Activated CD4-positive, alpha-beta memory T cell treated with anti-CD3 and anti-CD28 coated beads for 36 hours (primary cell): ENCODE results near the gene C6orf15. TPM values are rescaled to one million over a fixed set of nuclear protein-coding genes. Genes with fewer than 3 reads are reported as not detected.
A peak's percentile ranks its signal among the peaks of the same experiment; 100 is the strongest.

Experiments used
- CTCF ChIA-PET: fragments of 350-600 bp; sonication (Branson Sonifier 250); formaldehyde crosslinking; loops from one replicate; lab custom pipeline; 2021; ENCODE audit warnings: antibody characterized with exemption, inconsistent platforms; lab: Charles Lee
- POLR2A ChIA-PET: fragments of 350-600 bp; sonication (Branson Sonifier 250); formaldehyde crosslinking; loops from one replicate; lab custom pipeline; 2021; ENCODE audit warnings: antibody characterized with exemption; lab: Charles Lee
- DNase-seq: peaks from one replicate; pipeline ENCODE4 v3.0.0-alpha.2; 2020
- H3K27ac Mint-ChIP-seq: one replicate; pipeline ENCODE4 v1.8.0; 2021; ENCODE audit warnings: mixed read lengths
- H3K27me3 Mint-ChIP-seq: one replicate; pipeline ENCODE4 v1.8.0; 2021; ENCODE audit warnings: mixed read lengths
- H3K36me3 Mint-ChIP-seq: one replicate; pipeline ENCODE4 v1.8.0; 2021; ENCODE audit warnings: mixed read lengths
- H3K4me1 Mint-ChIP-seq: one replicate; pipeline ENCODE4 v1.8.0; 2021; ENCODE audit warnings: low read depth, mixed read lengths
- H3K4me3 Mint-ChIP-seq: one replicate; pipeline ENCODE4 v1.8.0; 2021; ENCODE audit warnings: mild to moderate bottlenecking, mixed read lengths
- H3K9me3 Mint-ChIP-seq: one replicate; pipeline ENCODE4 v1.8.0; 2021; ENCODE audit warnings: mixed read lengths
- intact Hi-C: fragments of 100-400 bp; cut with micrococcal nuclease; formaldehyde crosslinking; loops from one replicate; pipeline ENCODE4 v1.15.1; 2023
- total RNA-seq, 2 experiments: library from RNA; stranded (reverse); gene quantifications; one replicate each; pipeline ENCODE4 v1.2.3, GENCODE V29; 2021

Gene C6orf15
- total RNA-seq = not detected

DNA sequence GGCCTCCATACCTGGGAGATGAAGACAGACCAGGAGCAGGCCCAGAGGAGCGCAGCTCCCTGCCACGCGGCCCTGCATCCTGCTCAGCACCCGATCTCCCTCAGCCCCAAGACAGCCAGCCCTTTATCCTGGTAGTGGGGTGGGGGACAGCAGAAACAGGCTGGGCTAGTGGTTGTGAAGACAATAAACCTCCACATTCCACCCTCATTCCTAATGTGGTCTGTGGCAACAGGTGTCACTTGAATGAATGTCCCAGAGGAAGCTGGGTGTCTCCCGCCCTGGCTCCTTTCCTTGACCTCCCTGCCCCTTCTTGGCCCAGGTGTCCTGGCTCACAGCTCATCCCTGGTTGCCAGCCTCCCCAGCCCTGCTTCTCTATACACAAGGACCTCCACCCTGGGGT, at the start of gene C6orf15:
Gene C6orf15, minus strand, starts transcription at position 98 of the 400 bp plus-strand sequence. Its CDS starts 20 bp downstream, at position 78.
- CTCF ChIA-PET = interaction anchor here (0.9 to 2.0 kb wide), 2 partner anchors 14 to 25 kb away, joined by 4 to 10 read pairs; no protein-coding TSS in a partner anchor
- intact Hi-C loops = no loop called here
- no peak for DNase-seq
- Mint-ChIP-seq H3K4me1 (peaks cover 2% of the 10 kb centered on the region), H3K27me3 (peaks cover 7% of the 10 kb centered on the region), H3K36me3 (no peaks in the 10 kb centered on the region), H3K9me3 (no peaks in the 10 kb centered on the region), H3K4me3 (no peak within 1 kb of the TSS), H3K27ac (no peak within 1 kb of the TSS)
- POLR2A ChIA-PET = no interaction called here

DNA sequence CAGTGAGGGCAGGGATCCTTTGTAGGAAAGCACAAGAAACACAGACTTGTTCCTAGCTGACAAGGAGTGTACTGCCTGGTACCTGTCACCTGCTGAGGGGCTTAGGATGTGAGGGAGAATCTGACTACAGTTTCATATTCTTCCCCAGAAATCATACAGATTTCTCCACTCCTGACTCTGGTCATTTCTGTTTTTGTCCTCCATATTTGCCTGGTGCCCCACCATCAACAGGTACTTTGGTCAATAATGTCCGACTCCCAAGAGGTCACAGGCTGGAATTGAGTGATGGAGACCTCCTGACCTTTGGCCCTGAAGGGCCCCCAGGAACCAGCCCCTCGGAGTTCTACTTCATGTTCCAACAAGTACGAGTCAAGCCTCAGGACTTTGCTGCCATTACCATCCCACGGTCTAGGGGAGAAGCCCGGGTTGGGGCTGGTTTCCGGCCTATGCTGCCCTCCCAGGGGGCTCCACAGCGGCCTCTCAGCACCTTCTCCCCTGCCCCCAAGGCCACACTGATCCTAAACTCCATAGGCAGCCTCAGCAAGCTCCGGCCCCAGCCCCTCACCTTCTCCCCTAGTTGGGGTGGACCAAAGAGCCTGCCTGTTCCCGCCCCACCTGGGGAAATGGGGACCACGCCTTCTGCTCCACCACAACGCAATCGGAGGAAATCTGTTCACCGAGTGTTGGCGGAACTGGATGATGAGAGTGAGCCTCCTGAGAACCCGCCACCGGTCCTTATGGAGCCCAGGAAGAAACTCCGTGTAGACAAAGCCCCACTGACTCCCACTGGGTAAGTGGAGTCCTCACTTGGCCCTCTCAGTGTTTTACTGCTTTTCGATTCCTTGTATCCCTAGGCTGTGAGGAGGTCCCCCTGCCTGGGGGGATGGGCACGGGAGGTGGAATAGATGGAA, 49.1 kb upstream of the C6orf15 start:
- ChIA-PET CTCF (interaction anchor here (0.7 kb wide), 1 partner anchor 81 kb away, joined by 3 read pairs; no protein-coding TSS in a partner anchor), POLR2A (no interaction called here)
- Mint-ChIP-seq H3K27ac (no peak overlapping the region), H3K4me1 (peaks cover 50% of the 10 kb centered on the region), H3K4me3 (no peak overlapping the region), H3K9me3 (no peaks in the 10 kb centered on the region), H3K27me3 (peaks cover 2% of the 10 kb centered on the region), H3K36me3 (peaks cover 46% of the 10 kb centered on the region)
- no peak for DNase-seq
- intact Hi-C loops = no loop called here

DNA sequence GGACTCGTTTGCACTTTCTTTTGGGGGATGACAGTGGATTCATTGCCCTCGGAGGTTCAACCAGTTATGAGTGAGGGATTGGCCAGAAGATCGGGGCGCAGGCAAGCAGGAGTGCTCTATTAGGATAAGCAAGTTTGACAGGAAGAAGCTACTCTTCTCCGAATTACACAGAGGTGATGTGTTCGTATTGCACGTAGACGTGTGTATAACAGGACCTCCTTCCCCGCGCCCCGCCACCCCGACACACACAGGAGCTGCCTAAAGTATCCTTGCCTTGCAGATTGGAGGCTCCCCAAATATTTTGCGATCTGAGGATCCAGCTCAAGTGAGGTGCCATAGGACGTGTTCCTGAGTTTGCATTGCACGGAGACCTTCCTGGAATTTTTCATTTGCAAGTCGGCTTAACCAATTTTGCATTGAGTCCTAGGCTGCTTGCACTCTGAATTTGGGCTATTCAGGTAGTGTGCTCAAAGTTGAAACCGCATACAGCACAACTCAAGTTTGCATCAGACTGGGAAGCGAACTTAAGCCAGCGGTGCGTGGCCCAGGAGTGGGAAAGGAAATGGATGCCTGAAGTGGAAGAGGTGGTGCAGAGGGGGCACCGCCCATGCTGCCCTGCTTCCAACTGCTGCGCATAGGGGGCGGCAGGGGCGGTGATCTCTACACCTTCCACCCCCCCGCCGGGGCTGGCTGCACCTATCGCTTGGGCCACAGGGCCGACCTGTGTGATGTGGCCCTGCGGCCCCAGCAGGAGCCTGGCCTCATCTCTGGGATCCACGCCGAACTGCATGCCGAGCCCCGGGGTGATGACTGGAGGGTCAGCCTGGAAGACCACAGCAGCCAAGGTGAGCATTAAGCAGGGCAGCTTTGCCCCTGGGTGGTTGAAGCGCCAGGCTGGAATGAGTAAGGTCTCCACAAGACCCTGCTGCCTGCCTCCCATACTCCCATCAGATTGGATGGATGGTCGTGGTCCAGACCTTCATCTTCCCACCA, 46.8 kb upstream of the C6orf15 start:
- CTCF ChIA-PET = interaction anchor here (0.9 to 1.7 kb wide), 8 partner anchors 9 to 207 kb away, joined by 3 to 10 read pairs (median 6); no protein-coding TSS in a partner anchor
- peaks cover 37% of the 10 kb centered on the region for H3K4me1 Mint-ChIP-seq

DNA sequence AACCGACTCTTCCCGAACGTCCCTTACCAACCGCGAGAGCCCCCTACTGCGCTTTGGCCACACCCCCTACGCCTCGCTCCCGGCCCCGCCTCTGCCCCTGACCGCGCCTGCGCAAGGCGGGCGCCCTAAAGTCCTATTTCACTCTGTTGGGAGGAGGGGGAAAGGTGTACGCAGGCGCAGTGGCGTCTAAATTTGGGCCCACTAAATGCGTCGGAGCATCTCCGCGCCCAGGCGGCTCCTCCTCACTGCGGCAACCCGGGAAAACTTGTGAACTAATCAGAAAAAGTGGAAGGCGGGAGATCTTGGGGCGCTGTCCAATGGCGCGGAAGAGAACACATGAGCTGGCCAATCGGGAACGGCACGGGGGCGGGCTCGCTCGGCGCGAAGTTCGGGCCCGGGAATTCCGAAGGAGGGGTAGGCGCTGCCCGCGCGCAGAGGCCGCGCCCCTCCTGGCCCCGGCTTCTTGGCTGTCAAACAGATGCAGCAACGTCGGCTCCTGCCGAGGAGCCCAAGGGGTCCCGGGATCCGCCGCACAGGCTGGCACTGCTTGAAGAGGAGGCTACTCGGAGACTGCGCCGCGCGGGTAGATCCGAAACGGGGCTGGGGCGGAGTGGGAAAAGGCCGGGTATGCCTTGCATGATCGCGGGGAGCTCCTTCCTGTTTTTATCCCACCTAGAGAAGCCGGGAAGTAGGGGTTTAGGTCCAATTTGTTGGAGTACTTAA, 45.9 kb upstream of the C6orf15 start, which contains the start of gene TCF19:
Gene TCF19, plus strand, starts transcription at position 450 of the 723 bp plus-strand sequence. CDS start 881 bp downstream, outside the sequence.
- Mint-ChIP-seq H3K27me3 (peaks cover 2% of the 10 kb centered on the region), H3K36me3 (peaks cover 59% of the 10 kb centered on the region), H3K4me3 (peak within 1 kb of the TSS; percentile 92), H3K27ac (peak within 1 kb of the TSS; percentile 73), H3K4me1 (peaks cover 29% of the 10 kb centered on the region), H3K9me3 (no peaks in the 10 kb centered on the region)
- ChIA-PET CTCF (interaction anchor here (0.5 to 1.7 kb wide), 8 partner anchors 9 to 208 kb away, joined by 3 to 10 read pairs (median 5); partner anchors contain the start of gene PSORS1C2), POLR2A (interaction anchor here (0.9 to 1.6 kb wide), 4 partner anchors 10 to 244 kb away, joined by 3 to 5 read pairs (median 4); partner anchors contain the start of genes PSORS1C2 and VARS2)
- intact Hi-C loops = loop anchor here (1.0 to 2.0 kb wide), 3 partner anchors 22 to 114 kb away; partner anchors contain the start of gene HLA-C
- DNase-seq = peak; percentile 100

More for the DNA sequence above, 46.8 kb upstream of the C6orf15 start:
- H3K4me3 Mint-ChIP-seq = peak overlapping the region; percentile 92
- peaks cover 62% of the 10 kb centered on the region for H3K36me3 Mint-ChIP-seq
- H3K27me3 Mint-ChIP-seq = peaks cover 2% of the 10 kb centered on the region
- POLR2A ChIA-PET = interaction anchor here (0.9 to 1.6 kb wide), 4 partner anchors 11 to 245 kb away, joined by 3 to 5 read pairs (median 4); partner anchors contain the start of genes PSORS1C2 and VARS2
- no peaks in the 10 kb centered on the region for H3K9me3 Mint-ChIP-seq
- DNase-seq = peak; percentile 49
- intact Hi-C loops = loop anchor here (1.0 to 2.0 kb wide), 3 partner anchors 22 to 113 kb away; partner anchors contain the start of gene HLA-C
- peak overlapping the region; percentile 73 for H3K27ac Mint-ChIP-seq

DNA sequence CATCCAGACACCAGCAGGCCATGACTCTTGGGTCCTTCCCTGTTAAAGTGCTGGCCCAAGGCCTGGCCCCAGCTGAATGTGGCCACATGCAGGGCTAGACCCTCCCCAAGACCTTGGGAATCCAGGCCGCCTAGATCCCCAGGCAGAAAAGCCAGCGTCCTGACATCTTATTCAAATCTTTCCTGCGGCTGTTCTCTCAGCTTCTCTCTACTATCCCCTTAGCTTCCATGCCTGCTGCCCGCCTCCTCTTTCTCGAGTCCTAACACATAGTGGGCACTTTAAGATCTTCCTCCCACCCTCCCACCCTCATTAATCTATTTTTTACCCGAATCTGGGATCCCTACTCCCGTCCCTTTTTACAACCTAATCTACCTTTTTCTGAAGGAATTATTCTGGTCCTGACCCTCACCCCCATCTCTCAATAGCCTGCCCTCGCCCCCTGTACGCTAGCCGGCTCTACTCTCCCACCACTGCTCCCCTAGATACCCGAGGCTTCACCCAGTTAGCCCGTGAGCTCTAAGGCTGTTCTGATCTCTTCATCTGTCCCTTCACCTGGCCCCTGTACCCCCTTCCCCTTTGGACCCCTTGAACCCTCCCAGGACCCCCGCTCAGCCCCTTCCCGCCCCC, 45.3 kb upstream of the C6orf15 start, which contains the start of gene CCHCR1:
Gene CCHCR1, minus strand, starts transcription at position 290 of the 627 bp plus-strand sequence. Its CDS starts 202 bp downstream, at position 88.
- Mint-ChIP-seq H3K27ac (peak within 1 kb of the TSS; percentile 73), H3K36me3 (peaks cover 56% of the 10 kb centered on the region), H3K4me3 (peak within 1 kb of the TSS; percentile 92), H3K9me3 (no peaks in the 10 kb centered on the region), H3K4me1 (peaks cover 24% of the 10 kb centered on the region), H3K27me3 (peaks cover 2% of the 10 kb centered on the region)
- CTCF ChIA-PET = interaction anchor here (0.5 to 2.4 kb wide), 6 partner anchors 19 to 209 kb away, joined by 3 to 10 read pairs (median 6); partner anchors contain the start of gene PSORS1C2
- intact Hi-C loops = loop anchor here (1.0 to 2.0 kb wide), 3 partner anchors 21 to 115 kb away; partner anchors contain the start of gene HLA-C
- no peak for DNase-seq
- POLR2A ChIA-PET = interaction anchor here (1.4 to 1.6 kb wide), 2 partner anchors 19 to 196 kb away, joined by 3 to 4 read pairs; partner anchors contain the start of gene PSORS1C2

DNA sequence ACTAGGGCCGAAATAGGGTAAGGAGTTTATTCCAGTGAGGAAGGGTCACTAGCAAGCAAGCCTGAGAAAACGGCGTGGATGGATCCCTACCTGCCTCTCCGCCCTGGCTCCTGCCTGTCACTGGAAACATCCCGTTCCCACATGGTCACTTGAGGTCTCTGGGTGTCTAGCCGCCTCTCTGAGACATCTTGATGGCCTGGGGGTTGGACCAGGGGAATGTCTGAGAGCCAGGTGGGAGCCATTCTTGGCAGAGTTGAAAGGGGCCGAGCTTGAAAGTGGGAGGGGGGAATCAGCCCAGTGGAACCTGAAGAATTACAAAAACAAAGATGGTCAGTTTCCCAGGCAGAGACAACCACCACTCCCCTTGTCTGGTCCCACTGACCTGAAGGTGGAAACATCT, 44.3 kb upstream of the C6orf15 start:
- ChIA-PET POLR2A (no interaction called here), CTCF (interaction anchor here (0.7 to 2.4 kb wide), 3 partner anchors 30 to 73 kb away, joined by 3 to 7 read pairs (median 5); no protein-coding TSS in a partner anchor)
- no peaks in the 10 kb centered on the region for H3K9me3 Mint-ChIP-seq
- peaks cover 46% of the 10 kb centered on the region for H3K36me3 Mint-ChIP-seq
- H3K4me1 Mint-ChIP-seq = peaks cover 19% of the 10 kb centered on the region
- H3K27me3 Mint-ChIP-seq = peaks cover 2% of the 10 kb centered on the region
- H3K4me3 Mint-ChIP-seq = peak overlapping the region; percentile 92
- DNase-seq = no peak
- no peak overlapping the region for H3K27ac Mint-ChIP-seq
- intact Hi-C loops = no loop called here

DNA sequence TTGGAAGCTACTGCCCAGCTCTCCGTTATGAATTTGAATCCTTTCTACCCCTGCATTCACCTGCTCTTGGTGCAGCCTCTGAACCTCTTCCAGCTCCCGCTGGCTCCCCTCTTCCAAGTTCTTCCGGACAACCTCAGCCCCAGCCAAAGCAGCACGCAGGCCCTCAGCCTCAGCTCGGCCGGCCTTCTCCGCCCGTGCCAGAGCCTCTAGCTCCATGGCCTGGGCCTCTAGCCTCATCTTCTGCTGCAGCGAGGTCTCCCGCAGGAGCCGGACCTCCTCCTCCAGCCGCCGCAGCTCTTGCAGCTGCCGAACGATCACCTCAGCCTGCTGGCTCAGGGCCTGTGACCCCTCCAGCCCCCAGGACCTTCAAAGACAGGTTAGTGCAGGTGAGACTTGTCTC, 42.1 kb upstream of the C6orf15 start:
- CTCF ChIA-PET = interaction anchor here (0.6 to 2.0 kb wide), 2 partner anchors 12 to 67 kb away, joined by 4 to 5 read pairs; no protein-coding TSS in a partner anchor
- Mint-ChIP-seq H3K9me3 (no peaks in the 10 kb centered on the region), H3K4me3 (no peak overlapping the region), H3K27me3 (peaks cover 2% of the 10 kb centered on the region), H3K4me1 (peaks cover 5% of the 10 kb centered on the region), H3K36me3 (peaks cover 31% of the 10 kb centered on the region), H3K27ac (no peak overlapping the region)
- DNase-seq = no peak
- intact Hi-C loops = no loop called here
- POLR2A ChIA-PET = no interaction called here

DNA sequence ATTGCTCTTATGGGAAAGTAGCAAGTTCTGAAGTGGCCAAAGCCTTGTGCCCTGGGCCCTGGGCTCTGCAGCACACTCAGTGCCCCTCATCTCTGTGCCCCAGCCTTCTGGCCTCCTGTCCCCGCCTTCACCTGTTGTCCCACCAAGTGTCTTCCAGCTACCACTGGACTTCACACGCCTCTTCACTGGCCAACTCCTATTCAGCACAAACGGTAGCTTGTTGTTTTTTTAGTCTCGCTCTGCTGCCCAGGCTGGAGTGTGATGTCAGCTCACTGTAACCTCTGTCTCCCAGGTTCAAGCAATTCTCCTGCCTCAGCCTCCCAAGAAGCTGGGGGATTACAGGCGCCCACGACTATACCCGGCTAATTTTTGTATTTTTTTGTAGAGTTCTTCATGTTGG, 40.4 kb upstream of the C6orf15 start:
- H3K9me3 Mint-ChIP-seq = no peaks in the 10 kb centered on the region
- peaks cover 19% of the 10 kb centered on the region for H3K36me3 Mint-ChIP-seq
- intact Hi-C loops = no loop called here
- H3K4me1 Mint-ChIP-seq = peaks cover 4% of the 10 kb centered on the region
- H3K27ac Mint-ChIP-seq = no peak overlapping the region
- H3K4me3 Mint-ChIP-seq = no peak overlapping the region
- CTCF ChIA-PET = interaction anchor here (0.6 kb wide), 2 partner anchors 100 to 827 kb away, joined by 3 to 4 read pairs; no protein-coding TSS in a partner anchor
- POLR2A ChIA-PET = no interaction called here
- H3K27me3 Mint-ChIP-seq = no peaks in the 10 kb centered on the region
- no peak for DNase-seq

DNA sequence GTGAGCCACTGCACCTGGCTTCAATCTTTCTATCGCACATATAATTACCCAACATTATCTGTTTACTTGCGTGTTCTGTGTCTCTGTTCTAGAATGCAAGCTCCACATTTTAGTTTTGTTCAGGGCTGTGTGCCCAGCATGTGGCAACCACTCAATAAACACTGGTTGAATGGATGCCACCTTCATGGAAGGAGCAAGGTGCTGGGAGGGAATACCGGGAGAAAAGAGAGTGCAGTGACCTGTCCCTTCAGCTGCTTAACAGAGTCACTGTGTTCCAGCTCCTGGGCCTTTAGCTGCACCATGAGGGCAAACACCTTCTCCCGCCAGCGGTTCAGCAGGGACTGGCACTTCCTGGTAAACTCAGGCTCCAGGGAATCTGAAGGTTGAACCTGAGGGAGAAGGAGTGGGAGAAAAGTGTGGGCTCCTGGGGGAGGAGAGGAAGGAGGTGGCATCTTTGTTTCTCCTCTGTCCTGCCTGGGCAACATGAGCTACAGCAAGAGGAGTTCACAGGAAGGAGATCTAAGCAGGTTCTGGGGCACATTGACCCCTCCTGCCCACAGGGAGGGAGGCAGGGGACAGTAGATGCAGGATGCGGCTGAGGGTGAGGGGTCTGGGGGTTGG, 37.6 kb upstream of the C6orf15 start:
- no peaks in the 10 kb centered on the region for H3K4me1 Mint-ChIP-seq
- peaks cover 8% of the 10 kb centered on the region for H3K36me3 Mint-ChIP-seq
- POLR2A ChIA-PET = no interaction called here
- no peak overlapping the region for H3K4me3 Mint-ChIP-seq
- CTCF ChIA-PET = interaction anchor here (1.0 kb wide), 1 partner anchor 9 kb away, joined by 3 read pairs; the partner anchor contains the start of gene TCF19
- DNase-seq = no peak
- intact Hi-C loops = no loop called here
- no peaks in the 10 kb centered on the region for H3K9me3 Mint-ChIP-seq
- no peak overlapping the region for H3K27ac Mint-ChIP-seq
- no peaks in the 10 kb centered on the region for H3K27me3 Mint-ChIP-seq
